Left lung (tissue), 10 donors: ENCODE results near the gene DAAM2. TPM values are rescaled to one million over a fixed set of nuclear protein-coding genes. Genes with fewer than 3 reads are reported as not detected.

Source experiments
- ATAC-seq: fragments of 200-7000 bp; cut with Tn5 transposase; one replicate; pipeline ENCODE4 v1.9.1; 2020; ENCODE audit warnings: moderate library complexity
- DNase-seq, 4 donors: peaks; one replicate each; pipeline ENCODE4 v3.0.0-alpha.2; 2013 to 2020
- H3K27ac ChIP-seq, 2 donors: fragments of 200-600 bp; sonication (generic) in 1 of 2; one replicate each; pipeline versions ENCODE4 v1.5.0 to v1.8.0; 2020 to 2021
- H3K27me3 ChIP-seq, 2 donors: fragments of 200-600 bp; sonication (generic) in 1 of 2; one replicate each; pipeline versions ENCODE4 v1.5.0 to v1.8.0; 2020 to 2021
- H3K36me3 ChIP-seq, 2 donors: fragments of 200-600 bp; sonication (generic) in 1 of 2; one replicate each; pipeline versions ENCODE4 v1.5.0 to v1.8.0; 2020 to 2021
- H3K4me1 ChIP-seq, 2 donors: fragments of 200-600 bp; one replicate each; pipeline ENCODE4 v1.8.0; 2021
- H3K4me3 ChIP-seq, 2 donors: fragments of 200-600 bp; sonication (generic) in 1 of 2; one replicate each; pipeline versions ENCODE4 v1.5.0 to v1.8.0; 2020 to 2021; ENCODE audit warnings: mild to moderate bottlenecking in 1 of 2
- H3K9me3 ChIP-seq, 2 donors: fragments of 200-600 bp; sonication (generic) in 1 of 2; one replicate each; pipeline versions ENCODE4 v1.5.0 to v1.8.0; 2020 to 2021
- intact Hi-C, 2 donors: fragments of 100-400 bp; cut with DNase I; formaldehyde crosslinking; loops; one replicate each; pipeline versions ENCODE4 v1.11.2 to v1.14.2; 2022
- polyA plus RNA-seq, 6 donors: library from polyadenylated mRNA; unstranded; fragments of 120-200 nt; gene quantifications; one replicate each; pipeline ENCODE4 v1.2.1, GENCODE V29; 2013; ENCODE audit not compliant: insufficient read length in 6 of 6
- total RNA-seq, 2 donors: library from RNA; stranded (reverse); fragmentation: NEBNext Ultra II Directional; extraction: Animal tissue kit (Norgen Biotek cat#: 25700); gene quantifications; one replicate each; pipeline ENCODE4 v1.2.1, GENCODE V29; 2021
- TF ChIP-seq, protein P1 (sequence below), 2 donors: fragments of 200-600 bp; sonication (generic) in 1 of 2; IDR thresholded peaks; one replicate each; pipeline versions ENCODE4 v1.5.0 to v1.8.0; 2021; ENCODE audit warnings: antibody characterized with exemption in 2 of 2
- donor health status: DM: no; HTN: yes; CAD: no.
- donor health status: DM: no; HTN: no; CAD: no.

DAAM2 gene
- total and polyA plus RNA-seq, 8 donors: 28.8 to 67.6 (median 39.9) TPM

DNA sequence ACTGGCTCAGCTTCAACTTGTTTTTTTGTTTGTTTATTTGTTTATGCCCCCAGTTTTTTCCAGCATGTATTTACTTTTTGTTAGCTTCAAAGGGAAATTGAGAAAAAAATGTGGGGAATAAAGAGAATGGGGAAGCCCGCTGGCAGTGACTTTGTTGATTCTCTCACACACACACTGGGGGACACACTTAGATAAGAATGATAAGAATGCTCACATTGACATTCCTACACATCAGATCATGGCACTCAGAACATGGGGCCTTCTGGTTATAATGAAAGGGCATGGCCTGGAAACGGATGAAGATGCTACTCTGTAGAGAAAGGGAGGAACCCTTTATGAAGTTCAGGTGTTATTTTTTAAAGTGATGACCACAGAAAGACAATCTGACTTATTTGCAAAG, 15.6 kb upstream of the DAAM2 start:
- H3K27ac ChIP-seq: no peak overlapping the region
- TF ChIP-seq, protein P1, sequence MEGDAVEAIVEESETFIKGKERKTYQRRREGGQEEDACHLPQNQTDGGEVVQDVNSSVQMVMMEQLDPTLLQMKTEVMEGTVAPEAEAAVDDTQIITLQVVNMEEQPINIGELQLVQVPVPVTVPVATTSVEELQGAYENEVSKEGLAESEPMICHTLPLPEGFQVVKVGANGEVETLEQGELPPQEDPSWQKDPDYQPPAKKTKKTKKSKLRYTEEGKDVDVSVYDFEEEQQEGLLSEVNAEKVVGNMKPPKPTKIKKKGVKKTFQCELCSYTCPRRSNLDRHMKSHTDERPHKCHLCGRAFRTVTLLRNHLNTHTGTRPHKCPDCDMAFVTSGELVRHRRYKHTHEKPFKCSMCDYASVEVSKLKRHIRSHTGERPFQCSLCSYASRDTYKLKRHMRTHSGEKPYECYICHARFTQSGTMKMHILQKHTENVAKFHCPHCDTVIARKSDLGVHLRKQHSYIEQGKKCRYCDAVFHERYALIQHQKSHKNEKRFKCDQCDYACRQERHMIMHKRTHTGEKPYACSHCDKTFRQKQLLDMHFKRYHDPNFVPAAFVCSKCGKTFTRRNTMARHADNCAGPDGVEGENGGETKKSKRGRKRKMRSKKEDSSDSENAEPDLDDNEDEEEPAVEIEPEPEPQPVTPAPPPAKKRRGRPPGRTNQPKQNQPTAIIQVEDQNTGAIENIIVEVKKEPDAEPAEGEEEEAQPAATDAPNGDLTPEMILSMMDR (IDR thresholded peaks at IDR 0.05): no peak
- no peak overlapping the region for H3K4me3 ChIP-seq
- no peaks in the 10 kb centered on the region for H3K4me1 ChIP-seq
- no peaks in the 10 kb centered on the region for H3K27me3 ChIP-seq
- no peaks in the 10 kb centered on the region for H3K36me3 ChIP-seq
- H3K9me3 ChIP-seq: no peaks in the 10 kb centered on the region
- intact Hi-C loops: no loop called here
- ATAC-seq (no peak), DNase-seq (no peak)

DNA sequence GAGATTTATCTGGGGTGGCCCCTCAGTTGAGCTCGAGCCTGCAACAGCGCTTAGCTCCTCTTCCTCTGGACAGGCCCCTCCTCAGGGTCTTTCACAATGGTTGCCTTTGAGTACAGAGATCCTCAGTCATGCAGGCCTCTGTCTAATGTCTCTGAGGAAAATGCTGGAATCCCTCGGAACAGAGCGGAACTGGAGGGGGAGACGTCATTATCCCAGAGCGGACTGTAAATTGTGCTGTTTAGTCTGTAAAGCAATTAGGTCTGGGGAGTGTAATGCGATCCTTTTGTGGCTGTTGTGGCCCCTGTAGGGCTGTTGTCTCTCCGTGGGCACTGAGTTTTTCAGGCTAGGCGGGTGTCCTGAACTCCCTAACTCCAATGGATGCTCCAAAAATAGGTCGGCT, 15.0 kb upstream of the DAAM2 start:
- H3K4me3 ChIP-seq: no peak overlapping the region
- TF ChIP-seq, protein P1 (IDR thresholded peaks at IDR 0.05): no peak
- no peaks in the 10 kb centered on the region for H3K36me3 ChIP-seq
- intact Hi-C loops: no loop called here
- no peaks in the 10 kb centered on the region for H3K27me3 ChIP-seq
- H3K9me3 ChIP-seq: no peaks in the 10 kb centered on the region
- H3K27ac ChIP-seq: no peak overlapping the region
- no peaks in the 10 kb centered on the region for H3K4me1 ChIP-seq
- DNase-seq (no peak), ATAC-seq (no peak)

DNA sequence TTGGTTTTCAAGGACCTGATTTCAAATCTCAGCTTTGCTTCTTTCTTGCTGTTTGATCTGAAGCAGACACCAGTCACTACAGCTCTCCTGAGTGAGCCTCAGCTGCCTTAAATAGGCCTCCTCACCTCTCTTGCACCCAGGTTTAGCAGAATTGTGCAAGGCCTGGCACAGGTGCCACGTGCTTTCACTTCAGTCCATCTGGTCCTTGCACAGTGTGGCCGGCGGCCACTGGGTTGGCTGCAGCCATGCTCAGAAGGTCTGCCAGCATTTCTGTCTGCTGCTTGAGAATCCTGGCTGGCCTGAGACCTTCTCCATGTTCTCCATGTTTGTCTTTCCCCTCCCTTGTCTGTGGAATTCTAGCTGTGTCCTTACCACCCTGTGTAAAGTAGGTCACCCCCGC, 14.5 kb upstream of the DAAM2 start:
- Histone ChIP-seq H3K9me3 (no peaks in the 10 kb centered on the region), H3K27ac (no peak overlapping the region), H3K4me3 (no peak overlapping the region), H3K4me1 (no peaks in the 10 kb centered on the region), H3K27me3 (no peaks in the 10 kb centered on the region), H3K36me3 (no peaks in the 10 kb centered on the region)
- intact Hi-C loops: no loop called here
- TF ChIP-seq, protein P1 (IDR thresholded peaks at IDR 0.05): no peak
- DNase-seq (no peak), ATAC-seq (no peak)

DNA sequence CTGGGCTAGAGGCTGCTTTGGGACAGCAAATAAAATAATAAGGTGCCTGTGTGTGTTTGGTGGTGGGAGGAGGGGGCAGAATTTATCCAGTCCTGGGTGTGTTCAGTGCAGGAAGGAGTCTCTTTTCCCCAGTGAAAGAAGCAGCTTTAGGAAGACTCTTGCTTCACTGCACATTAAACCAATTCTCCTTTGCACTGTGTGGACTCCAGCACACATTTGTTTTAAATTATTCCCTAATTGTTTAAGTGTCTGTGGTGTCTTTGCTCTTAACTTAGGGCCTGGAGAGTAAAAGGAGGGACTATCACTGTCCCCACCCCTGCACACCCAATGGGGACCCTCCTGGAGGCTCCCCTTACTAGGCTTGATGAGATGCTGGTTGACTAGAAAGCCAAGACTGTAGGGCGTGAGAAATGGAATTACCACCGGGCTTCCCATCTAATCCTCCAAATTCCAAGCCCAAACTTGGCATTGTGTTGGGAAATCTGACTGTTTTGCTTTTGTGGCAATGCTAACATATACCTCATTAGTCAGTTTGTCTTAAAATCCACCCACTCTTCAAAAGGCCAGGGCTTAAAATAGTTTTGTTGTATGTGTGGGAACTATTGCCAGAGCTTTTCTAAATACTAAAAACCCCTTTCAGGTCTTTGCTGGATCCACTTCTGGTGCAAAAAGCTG, 13.5 kb upstream of the DAAM2 start:
- DNase-seq: no peak
- no peak for ATAC-seq
- intact Hi-C loops: no loop called here
- Histone ChIP-seq H3K4me3 (no peak overlapping the region), H3K36me3 (no peaks in the 10 kb centered on the region), H3K9me3 (peaks cover 0 to 4% of the 10 kb centered on the region in 2 donors), H3K27me3 (no peaks in the 10 kb centered on the region), H3K27ac (no peak overlapping the region), H3K4me1 (no peaks in the 10 kb centered on the region)
- TF ChIP-seq, protein P1 (IDR thresholded peaks at IDR 0.05): no peak

DNA sequence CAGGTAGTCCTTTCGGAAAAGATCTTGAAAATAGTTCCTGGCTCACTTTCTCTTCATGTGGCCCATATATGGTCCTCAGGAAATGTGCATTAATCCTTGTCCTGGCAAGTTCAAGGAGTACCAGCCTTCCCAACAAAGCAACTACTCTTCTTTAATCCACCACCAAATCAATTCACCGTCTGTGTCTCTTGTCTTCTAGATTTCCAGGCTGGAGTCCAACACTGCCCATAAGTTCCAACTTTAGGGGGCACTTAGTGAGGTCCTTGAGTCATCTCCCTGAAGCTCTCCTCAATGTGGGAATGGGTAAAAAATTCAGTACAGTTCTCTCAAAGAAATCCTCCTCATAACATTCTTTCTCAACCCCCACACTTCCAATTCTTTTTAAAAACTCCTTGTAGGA, 6.9 kb upstream of the DAAM2 start:
- no peak for ATAC-seq
- H3K36me3 ChIP-seq: no peaks in the 10 kb centered on the region
- intact Hi-C loops: no loop called here
- H3K27ac ChIP-seq: no peak overlapping the region
- DNase-seq: no peak
- H3K9me3 ChIP-seq: peaks cover 0 to 4% of the 10 kb centered on the region in 2 donors
- peaks cover 0 to 7% of the 10 kb centered on the region in 2 donors for H3K27me3 ChIP-seq
- TF ChIP-seq, protein P1 (IDR thresholded peaks at IDR 0.05): no peak
- no peak overlapping the region for H3K4me3 ChIP-seq
- no peaks in the 10 kb centered on the region for H3K4me1 ChIP-seq
